Hippocampal formation (tissue), 2 donors: Measurements from ENCODE around the gene TMEM239.
"Not testable (repeated sequence)": the region's sequence is repeated elsewhere in the genome, so short reads cannot be mapped to it uniquely, and the experiment has no call there.

Experiments used
- DNase-seq, 2 donors: peaks; one replicate each; lab custom pipeline; 2025; lab: John Stamatoyannopoulos, UW

Gene TMEM239

GRCh38 chr20:2820896-2821869 lies 5.0 kb downstream of the TMEM239 start:
- DNase-seq = no peak

GRCh38 chr20:2822073-2822472 lies 5.9 kb downstream of the TMEM239 start:
- DNase-seq = no peak

GRCh38 chr20:2825761-2826160 lies 9.6 kb downstream of the TMEM239 start:
- no peak for DNase-seq

- DNase-seq = no peak
These were observed 10.5 kb downstream of the TMEM239 start for GRCh38 chr20:2826655-2827054.

- no peak for DNase-seq
These were observed 13.2 kb downstream of the TMEM239 start for GRCh38 chr20:2829376-2829775.

- DNase-seq = not testable (repeated sequence)
These were observed 15.0 kb downstream of the TMEM239 start for GRCh38 chr20:2831206-2831605.

- no peak for DNase-seq
These were observed 17.6 kb downstream of the TMEM239 start for GRCh38 chr20:2833761-2834160.

- DNase-seq = no peak
These were observed 18.4 kb downstream of the TMEM239 start for GRCh38 chr20:2834401-2835110.

GRCh38 chr20:2835331-2835796 lies 19.2 kb downstream of the TMEM239 start:
- DNase-seq = no peak

- DNase-seq = no peak
These were observed 19.9 kb downstream of the TMEM239 start for GRCh38 chr20:2836035-2836434.

- no peak for DNase-seq
These were observed 21.2 kb downstream of the TMEM239 start for GRCh38 chr20:2837221-2837960.

GRCh38 chr20:2838170-2838797 lies 22.1 kb downstream of the TMEM239 start:
- no peak for DNase-seq

GRCh38 chr20:2838847-2839671 lies 22.9 kb downstream of the TMEM239 start:
- DNase-seq = no peak

GRCh38 chr20:2839732-2840137 lies 23.6 kb downstream of the TMEM239 start:
- DNase-seq = no peak

GRCh38 chr20:2840138-2840966 lies 24.2 kb downstream of the TMEM239 start, which contains the start of the genes PCED1A and VPS16:
TSS of gene PCED1A (minus strand) at chr20:2840655. CDS start at chr20:2839912, 743 bp downstream.
TSS of gene VPS16 (plus strand) at chr20:2840745. CDS start at chr20:2840775, 30 bp downstream.
- peak; percentile 72 to 85 for DNase-seq

- no peak for DNase-seq
These were observed 24.9 kb downstream of the TMEM239 start for GRCh38 chr20:2840967-2841531.

- no peak for DNase-seq
These were observed 29.4 kb downstream of the TMEM239 start for GRCh38 chr20:2845607-2846006.

GRCh38 chr20:2846698-2847097 lies 30.5 kb downstream of the TMEM239 start:
- DNase-seq = no peak

- DNase-seq = no peak
These were observed 31.6 kb downstream of the TMEM239 start for GRCh38 chr20:2847802-2848201.
